MM.1S (cell line): Measurements from ENCODE around the gene TXN.

Experiments used
- CTCF ChIP-seq: fragments of 300-600 bp; sonication (generic); IDR thresholded peaks from 2 replicates; pipeline ENCODE4 v1.5.1; 2016; ENCODE audit warnings: antibody characterized with exemption, low read length, mixed read lengths
- EZH2 ChIP-seq: fragments of 300-600 bp; sonication (generic); optimal IDR thresholded peaks from 2 replicates; pipeline ENCODE3; 2017; ENCODE audit warnings: low read depth, mild to moderate bottlenecking, antibody characterized with exemption, low read length, mixed read lengths
- EZH2phosphoT487 ChIP-seq: fragments of 300-600 bp; sonication (generic); IDR thresholded peaks from 2 replicates; pipeline ENCODE4 v1.6.1; 2018; ENCODE audit warnings: antibody characterized with exemption, low read length

DNA sequence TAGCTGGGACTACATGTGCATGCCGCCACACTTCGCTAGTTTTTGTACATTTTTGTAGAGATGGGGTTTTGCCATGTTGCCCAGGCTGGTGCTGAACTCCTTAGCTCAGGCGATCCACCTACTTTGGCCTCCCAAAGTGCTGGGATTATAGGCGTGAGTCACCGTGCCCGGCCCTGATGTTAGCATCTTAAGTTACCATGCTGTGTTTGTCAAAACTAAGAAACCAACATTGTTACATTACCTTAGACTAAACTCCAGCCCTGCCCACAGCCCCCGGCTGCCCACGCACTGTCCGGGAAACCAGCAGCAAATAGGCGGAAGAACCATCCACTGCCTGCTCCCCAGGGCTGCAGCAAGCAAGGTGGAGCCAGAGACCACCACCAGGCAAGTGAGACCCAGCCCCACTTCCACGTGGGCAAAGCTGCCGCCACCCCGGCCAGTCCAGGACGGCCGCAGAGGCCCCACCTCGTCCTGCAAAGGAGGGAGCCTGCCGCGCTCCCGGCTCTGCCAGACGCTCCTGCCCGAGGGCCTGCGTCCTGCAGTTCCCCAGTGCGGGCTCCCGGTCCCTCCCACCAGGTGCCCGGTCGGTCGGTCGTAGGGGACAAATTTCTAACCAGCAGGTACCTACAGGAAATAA lies 35.7 kb upstream of the TXN start:
- TF ChIP-seq CTCF (no peak), EZH2 (no peak), EZH2phosphoT487 (no peak)
